ENCODE data around the gene INCA1.

DNA sequence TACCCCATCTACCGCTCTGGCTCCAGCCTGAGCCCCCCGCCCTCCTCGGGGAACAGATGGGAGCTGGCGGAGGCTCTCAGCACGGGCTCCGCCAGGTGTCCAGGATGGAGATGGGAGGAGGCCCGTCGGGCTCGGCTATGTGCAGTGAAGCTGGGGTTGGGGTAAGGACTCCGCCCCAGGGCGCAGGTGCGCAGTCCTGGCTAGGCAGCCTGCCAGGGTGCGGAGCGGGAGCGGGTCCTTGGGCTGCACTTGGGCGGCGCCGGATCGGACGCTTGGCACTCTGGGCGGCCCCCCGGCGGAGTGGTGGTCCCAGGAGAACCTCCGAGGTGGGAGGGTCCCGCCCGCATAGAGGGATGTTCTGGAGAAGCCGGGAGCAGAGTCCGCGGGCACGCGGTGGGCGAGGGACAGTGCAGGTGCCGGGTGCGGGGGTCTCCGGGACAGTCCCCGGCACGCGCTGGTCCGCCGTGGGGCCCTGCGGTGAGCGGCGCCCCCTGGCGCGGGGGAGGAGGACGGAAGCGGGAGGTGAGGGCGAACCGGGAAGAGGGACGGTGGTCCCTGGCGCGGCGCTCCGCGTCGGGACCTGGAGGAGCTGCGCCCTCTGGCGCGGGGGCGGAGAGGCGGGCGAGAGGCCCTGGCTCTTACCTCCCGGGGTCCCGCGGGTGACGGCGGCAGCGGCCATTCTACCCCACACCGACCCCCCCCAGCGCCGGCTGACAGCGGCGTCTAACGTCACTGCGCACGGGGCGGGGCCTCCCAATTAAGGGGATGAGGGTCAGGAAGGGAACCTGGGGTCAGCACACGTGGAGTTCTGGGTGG, 10.2 kb downstream of the INCA1 start, which contains the start of gene CAMTA2:
- TF ChIP-seq POLR2AphosphoS5 (IDR thresholded peaks at IDR 0.05) = no peak
- TF ChIP-seq, protein P1, sequence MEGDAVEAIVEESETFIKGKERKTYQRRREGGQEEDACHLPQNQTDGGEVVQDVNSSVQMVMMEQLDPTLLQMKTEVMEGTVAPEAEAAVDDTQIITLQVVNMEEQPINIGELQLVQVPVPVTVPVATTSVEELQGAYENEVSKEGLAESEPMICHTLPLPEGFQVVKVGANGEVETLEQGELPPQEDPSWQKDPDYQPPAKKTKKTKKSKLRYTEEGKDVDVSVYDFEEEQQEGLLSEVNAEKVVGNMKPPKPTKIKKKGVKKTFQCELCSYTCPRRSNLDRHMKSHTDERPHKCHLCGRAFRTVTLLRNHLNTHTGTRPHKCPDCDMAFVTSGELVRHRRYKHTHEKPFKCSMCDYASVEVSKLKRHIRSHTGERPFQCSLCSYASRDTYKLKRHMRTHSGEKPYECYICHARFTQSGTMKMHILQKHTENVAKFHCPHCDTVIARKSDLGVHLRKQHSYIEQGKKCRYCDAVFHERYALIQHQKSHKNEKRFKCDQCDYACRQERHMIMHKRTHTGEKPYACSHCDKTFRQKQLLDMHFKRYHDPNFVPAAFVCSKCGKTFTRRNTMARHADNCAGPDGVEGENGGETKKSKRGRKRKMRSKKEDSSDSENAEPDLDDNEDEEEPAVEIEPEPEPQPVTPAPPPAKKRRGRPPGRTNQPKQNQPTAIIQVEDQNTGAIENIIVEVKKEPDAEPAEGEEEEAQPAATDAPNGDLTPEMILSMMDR (IDR thresholded peaks at IDR 0.05) = peak in 1 of 2 donors; percentile 65
- no peak for TF ChIP-seq EP300 (IDR thresholded peaks at IDR 0.05)

All from suprapubic skin (tissue), 4 donors.